Astrocyte of the spinal cord (primary cell): ENCODE results near the gene KRTAP10-3.

Experiments
- DNase-seq: peaks from one replicate; pipeline ENCODE4 v3.0.0; 2011; ENCODE audit warnings: low read depth, low spot score
- H3K4me3 ChIP-seq: 2 replicates; pipeline ENCODE4 v1.5.1; 2011; ENCODE audit warnings: low read depth, mild to moderate bottlenecking, low read length, moderate library complexity
- CTCF ChIP-seq: IDR thresholded peaks from 2 replicates; pipeline ENCODE4 v1.5.1; 2012; ENCODE audit warnings: low read depth, mild to moderate bottlenecking, low read length, inconsistent platforms
- in situ Hi-C: cut with HindIII; loops from 2 replicates; pipeline ENCODE4 v1.10.0; 2017; ENCODE audit warnings: low sequenced_read_pairs

The KRTAP10-3 gene

GRCh38 chr21:44525391-44526095 lies 33.1 kb downstream of the KRTAP10-3 start:
- DNase-seq: no peak
- no peak overlapping the region for H3K4me3 ChIP-seq
- in situ Hi-C loops: no loop called here
- TF ChIP-seq CTCF: no peak

GRCh38 chr21:44524414-44525371 lies 33.9 kb downstream of the KRTAP10-3 start:
- DNase-seq: no peak
- no peak for TF ChIP-seq CTCF
- no peak overlapping the region for H3K4me3 ChIP-seq
- in situ Hi-C loops: no loop called here

- no peak overlapping the region for H3K4me3 ChIP-seq
- in situ Hi-C loops: no loop called here
- no peak for DNase-seq
- TF ChIP-seq CTCF: no peak
These were observed 34.8 kb downstream of the KRTAP10-3 start for GRCh38 chr21:44523567-44524413.

GRCh38 chr21:44522753-44523204 lies 35.8 kb downstream of the KRTAP10-3 start:
- in situ Hi-C loops: no loop called here
- H3K4me3 ChIP-seq: no peak overlapping the region
- TF ChIP-seq CTCF: no peak
- no peak for DNase-seq

- TF ChIP-seq CTCF: no peak
- no peak for DNase-seq
- in situ Hi-C loops: no loop called here
- no peak overlapping the region for H3K4me3 ChIP-seq
These were observed 36.5 kb downstream of the KRTAP10-3 start for GRCh38 chr21:44521928-44522752.
